ENCODE measurements around the gene PPP2R5C.

PPP2R5C gene

GRCh38 chr14:101784631-101785030, 23.1 kb downstream of the PPP2R5C start:
- no peak for TF ChIP-seq CTCF (IDR thresholded peaks at IDR 0.05; ENCODE audit: insufficient read depth, low read length, poor library complexity, severe bottlenecking)
- no peaks in the 10 kb centered on the region for H3K36me3 ChIP-seq (ENCODE audit: control insufficient read depth, insufficient read depth, low read length)

GRCh38 chr14:101788016-101788635, 26.6 kb downstream of the PPP2R5C start:
- Histone ChIP-seq H3K27me3 (replicated peaks; ENCODE audit: control insufficient read depth, insufficient read depth, low read length) (no peaks in the 10 kb centered on the region; the same call in 1 of the 2 replicates), H3K4me3 (replicated peaks; ENCODE audit: low read depth, low read length) (no peak overlapping the region), H3K36me3 (ENCODE audit: control insufficient read depth, insufficient read depth, low read length) (no peaks in the 10 kb centered on the region)
- no peak for DNase-seq (ENCODE audit: extremely low read depth, insufficient read length)
- no peak for TF ChIP-seq CTCF (IDR thresholded peaks at IDR 0.05; ENCODE audit: insufficient read depth, low read length, poor library complexity, severe bottlenecking)

More at GRCh38 chr14:101784631-101785030, 23.1 kb downstream of the PPP2R5C start:
- H3K27me3 ChIP-seq (replicated peaks; ENCODE audit: control insufficient read depth, insufficient read depth, low read length) = peaks cover 1% of the 10 kb centered on the region; the same call in 1 of the 2 replicates
- no peak for DNase-seq (ENCODE audit: extremely low read depth, insufficient read length)
- H3K4me3 ChIP-seq (replicated peaks; ENCODE audit: low read depth, low read length) = no peak overlapping the region

GRCh38 chr14:101789222-101789621, 27.7 kb downstream of the PPP2R5C start:
- DNase-seq (ENCODE audit: extremely low read depth, insufficient read length) = no peak
- Histone ChIP-seq H3K4me3 (replicated peaks; ENCODE audit: low read depth, low read length) (no peak overlapping the region), H3K36me3 (ENCODE audit: control insufficient read depth, insufficient read depth, low read length) (no peaks in the 10 kb centered on the region), H3K27me3 (replicated peaks; ENCODE audit: control insufficient read depth, insufficient read depth, low read length) (no peaks in the 10 kb centered on the region)
- TF ChIP-seq CTCF (IDR thresholded peaks at IDR 0.05; ENCODE audit: insufficient read depth, low read length, poor library complexity, severe bottlenecking) = no peak

GRCh38 chr14:101790232-101790631, 28.7 kb downstream of the PPP2R5C start:
- no peak overlapping the region for H3K4me3 ChIP-seq (replicated peaks; ENCODE audit: low read depth, low read length)
- H3K36me3 ChIP-seq (ENCODE audit: control insufficient read depth, insufficient read depth, low read length) = no peaks in the 10 kb centered on the region
- no peak for DNase-seq (ENCODE audit: extremely low read depth, insufficient read length)
- no peaks in the 10 kb centered on the region for H3K27me3 ChIP-seq (replicated peaks; ENCODE audit: control insufficient read depth, insufficient read depth, low read length)
- no peak for TF ChIP-seq CTCF (IDR thresholded peaks at IDR 0.05; ENCODE audit: insufficient read depth, low read length, poor library complexity, severe bottlenecking)

GRCh38 chr14:101791919-101792572, 30.5 kb downstream of the PPP2R5C start:
- no peak for DNase-seq (ENCODE audit: extremely low read depth, insufficient read length)
- H3K27me3 ChIP-seq (replicated peaks; ENCODE audit: control insufficient read depth, insufficient read depth, low read length) = no peaks in the 10 kb centered on the region
- no peak for TF ChIP-seq CTCF (IDR thresholded peaks at IDR 0.05; ENCODE audit: insufficient read depth, low read length, poor library complexity, severe bottlenecking)
- no peak overlapping the region for H3K4me3 ChIP-seq (replicated peaks; ENCODE audit: low read depth, low read length)
- H3K36me3 ChIP-seq (ENCODE audit: control insufficient read depth, insufficient read depth, low read length) = no peaks in the 10 kb centered on the region
